NCI-H2029 (cell line): ENCODE data around the gene WDR46.

Experiments used
- DNase-seq: peaks from one replicate; lab custom pipeline; 2025; lab: John Stamatoyannopoulos, UW

Gene WDR46

DNA sequence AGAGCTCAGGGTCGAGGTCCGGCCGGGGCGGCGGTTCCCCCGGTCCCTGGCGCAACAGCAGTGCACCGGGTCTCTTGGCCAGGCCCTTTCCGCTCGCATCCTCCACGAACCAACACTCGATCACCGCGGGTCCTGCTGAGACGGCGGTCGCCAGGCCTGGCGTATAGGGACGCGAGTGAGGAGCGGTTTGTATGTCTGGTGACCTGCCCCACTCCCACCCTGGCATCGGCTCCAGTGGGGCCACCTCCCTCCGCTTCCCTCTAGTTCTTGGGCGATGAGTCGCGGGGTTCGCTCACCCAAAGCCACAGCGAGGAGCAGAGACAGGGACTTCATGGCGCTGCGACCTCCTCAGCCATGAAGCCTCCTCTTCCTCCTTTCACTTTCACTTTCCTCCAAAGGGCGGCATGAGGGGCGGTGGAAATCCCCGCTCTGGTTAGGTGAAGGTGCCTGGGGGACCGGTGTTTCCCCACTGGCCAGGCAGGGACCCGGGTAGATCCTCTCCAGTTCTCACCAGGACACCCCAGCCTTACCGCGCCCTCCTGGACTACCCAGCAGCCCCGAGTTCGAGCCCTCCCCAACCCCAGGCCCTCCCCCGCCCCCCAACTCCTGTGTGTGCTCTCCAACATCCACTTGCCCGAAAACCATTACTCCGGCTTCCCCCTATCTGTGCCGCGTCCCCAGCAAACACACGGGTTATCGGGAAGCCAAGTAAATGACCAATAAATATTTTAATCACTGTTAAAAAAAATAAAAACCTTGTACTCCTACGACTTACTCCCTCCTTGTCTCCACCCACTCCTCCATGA, 24.9 kb upstream of the WDR46 start, which contains the start of gene TAPBP:
Gene TAPBP (minus strand): TSS at position 370 of the 806 bp plus-strand sequence. CDS start 37 bp downstream, at position 333.
- peak; percentile 26 for DNase-seq

- DNase-seq: no peak
Observed at GRCh38 chr6:33313105-33313708, 24.2 kb upstream of the WDR46 start.

DNA sequence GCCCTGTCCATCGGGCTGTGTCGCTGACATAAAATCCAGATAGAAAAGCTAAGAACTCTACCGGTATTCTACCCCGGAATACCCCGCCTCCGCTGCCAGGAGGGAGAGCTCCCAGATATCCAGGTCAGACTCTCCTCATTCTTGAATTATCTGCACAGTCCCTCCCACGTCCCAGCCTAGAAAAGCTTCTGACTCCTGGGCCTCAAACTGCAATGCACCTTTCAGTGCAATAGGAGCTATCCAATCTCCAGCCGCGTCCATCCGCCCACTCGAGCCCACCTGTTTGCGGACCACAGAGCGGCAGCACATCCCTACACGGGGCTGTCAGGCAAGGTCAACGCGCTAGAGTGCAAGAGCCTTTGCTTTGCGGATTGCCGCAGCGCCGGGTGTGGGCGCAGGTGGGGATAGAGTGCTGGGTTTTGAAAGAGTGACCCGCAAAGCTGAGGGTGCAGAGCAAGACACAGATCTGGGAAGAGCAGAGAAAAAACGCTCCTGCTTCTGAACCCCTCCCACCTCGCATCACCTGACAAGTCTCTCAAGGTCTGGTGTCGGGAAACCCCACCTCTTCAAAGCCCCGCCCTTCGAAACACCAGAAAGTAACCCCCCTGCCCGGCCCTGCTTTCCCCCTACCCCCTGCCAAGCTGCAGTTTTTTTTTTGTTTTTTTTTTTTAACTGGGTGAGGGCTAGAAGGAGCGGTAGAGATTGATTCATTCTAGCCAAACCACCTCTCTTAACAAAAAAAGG, 23.5 kb upstream of the WDR46 start:
- DNase-seq: peak; percentile 78

- no peak for DNase-seq
Observed at GRCh38 chr6:33306356-33306755, 17.3 kb upstream of the WDR46 start.

- no peak for DNase-seq
Observed at GRCh38 chr6:33305052-33305451, 16.0 kb upstream of the WDR46 start.

- DNase-seq: no peak
Observed at GRCh38 chr6:33304216-33304615, 15.2 kb upstream of the WDR46 start.

GRCh38 chr6:33301877-33302276, 12.8 kb upstream of the WDR46 start:
- no peak for DNase-seq

GRCh38 chr6:33299237-33299944, 10.4 kb upstream of the WDR46 start:
- DNase-seq: peak; percentile 92

DNA sequence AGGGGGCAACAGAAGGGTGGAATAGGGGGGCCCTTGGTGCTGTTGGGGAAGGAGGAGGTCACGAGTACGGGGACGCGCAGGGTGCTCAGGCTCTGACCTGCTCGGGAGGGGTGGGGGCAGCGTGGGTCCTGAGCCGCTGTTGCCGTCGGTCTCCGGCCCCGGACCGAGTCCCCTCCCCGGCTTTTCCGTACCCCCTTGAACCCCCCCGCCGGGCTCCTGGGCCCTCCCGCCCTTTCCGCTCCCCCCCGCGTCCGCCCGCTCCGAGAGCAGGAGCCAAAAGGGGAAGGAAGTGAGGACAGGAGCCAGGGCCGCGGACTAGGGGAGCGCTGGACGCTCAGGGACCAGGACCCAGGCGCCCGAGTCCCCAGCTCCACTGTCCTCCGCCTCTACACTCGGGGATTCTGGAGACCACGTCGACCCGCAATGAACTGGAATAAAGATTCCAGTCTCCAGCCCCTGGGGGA, 9.8 kb upstream of the WDR46 start, which contains the start of gene RGL2:
Gene RGL2 (minus strand): TSS at position 170 of the 464 bp plus-strand sequence. CDS start 332 bp downstream, outside the sequence.
- peak; percentile 60 for DNase-seq

GRCh38 chr6:33297956-33298772, 9.1 kb upstream of the WDR46 start:
- peak; percentile 19 for DNase-seq

GRCh38 chr6:33297406-33297955, 8.4 kb upstream of the WDR46 start:
- DNase-seq: no peak

GRCh38 chr6:33296797-33297405, 7.9 kb upstream of the WDR46 start:
- DNase-seq: no peak

DNA sequence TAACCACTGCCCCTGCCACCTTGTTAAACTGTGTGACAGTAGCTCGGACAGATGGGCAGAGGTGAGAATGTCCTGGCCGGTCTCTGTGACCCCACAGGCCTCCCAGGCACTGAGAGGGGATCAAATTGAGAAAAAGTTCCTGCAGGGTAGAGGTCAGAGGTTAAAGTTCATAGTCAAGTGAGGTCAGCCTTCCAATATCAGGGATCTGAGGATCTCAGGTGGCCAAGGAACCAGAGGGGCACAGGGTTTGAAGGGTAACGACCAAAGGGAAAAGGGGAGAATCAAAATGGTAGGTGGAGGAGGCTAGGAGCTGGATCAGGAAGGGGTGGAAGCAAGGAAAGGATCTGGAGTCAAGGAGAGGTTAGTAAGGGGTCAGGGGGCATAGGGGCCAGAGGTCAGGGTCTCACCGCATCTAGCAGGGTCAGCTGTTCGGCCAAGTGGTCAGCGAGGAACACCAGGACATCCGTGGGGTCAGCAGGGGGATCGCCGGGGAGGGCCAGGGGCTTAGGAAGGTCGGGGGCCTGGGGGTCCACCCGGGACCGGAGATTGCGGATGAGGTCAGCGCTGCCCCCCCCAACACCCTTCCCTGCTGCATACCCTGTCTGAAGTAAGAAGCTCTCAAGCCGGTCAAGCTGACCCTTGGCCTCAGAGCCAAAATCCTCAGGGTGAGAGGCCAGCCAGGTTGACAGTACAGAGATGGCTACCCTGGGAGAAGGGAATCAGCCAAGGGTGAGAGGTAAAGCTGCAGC, 6.8 kb upstream of the WDR46 start:
- no peak for DNase-seq

DNA sequence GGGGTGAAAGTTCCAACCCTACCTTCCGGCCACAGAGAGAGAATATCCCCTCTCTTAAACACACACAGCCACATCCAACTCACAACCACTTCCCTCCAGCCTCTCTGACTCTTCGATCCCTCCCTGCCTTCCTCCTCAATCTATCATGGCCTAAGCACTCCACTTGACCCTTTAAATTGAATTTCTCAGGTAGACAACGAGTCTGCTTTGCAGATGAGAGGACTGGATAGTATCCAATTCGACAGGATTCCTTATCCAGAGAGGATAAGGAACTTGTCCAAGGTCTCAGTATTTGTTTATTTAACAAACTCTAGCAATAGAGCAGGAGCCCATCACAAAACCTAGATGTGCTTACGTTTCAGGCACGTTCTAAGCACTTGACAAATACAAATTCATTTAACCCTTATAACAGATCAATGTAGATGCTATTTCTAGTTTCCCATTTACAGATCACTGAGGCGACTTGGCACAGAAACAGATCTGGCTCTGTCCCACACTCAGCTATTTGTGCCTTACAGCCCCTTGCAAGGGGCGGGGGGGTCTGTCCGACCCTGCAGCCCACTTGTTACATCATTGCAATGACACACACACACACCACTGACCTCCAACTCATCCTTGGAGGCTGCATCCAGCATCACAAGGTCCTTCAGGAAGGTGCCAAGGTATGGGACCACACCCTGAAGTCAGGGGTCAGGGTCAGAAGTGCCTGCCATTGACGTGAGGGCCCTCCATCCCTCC, 5.2 kb upstream of the WDR46 start:
- no peak for DNase-seq

DNA sequence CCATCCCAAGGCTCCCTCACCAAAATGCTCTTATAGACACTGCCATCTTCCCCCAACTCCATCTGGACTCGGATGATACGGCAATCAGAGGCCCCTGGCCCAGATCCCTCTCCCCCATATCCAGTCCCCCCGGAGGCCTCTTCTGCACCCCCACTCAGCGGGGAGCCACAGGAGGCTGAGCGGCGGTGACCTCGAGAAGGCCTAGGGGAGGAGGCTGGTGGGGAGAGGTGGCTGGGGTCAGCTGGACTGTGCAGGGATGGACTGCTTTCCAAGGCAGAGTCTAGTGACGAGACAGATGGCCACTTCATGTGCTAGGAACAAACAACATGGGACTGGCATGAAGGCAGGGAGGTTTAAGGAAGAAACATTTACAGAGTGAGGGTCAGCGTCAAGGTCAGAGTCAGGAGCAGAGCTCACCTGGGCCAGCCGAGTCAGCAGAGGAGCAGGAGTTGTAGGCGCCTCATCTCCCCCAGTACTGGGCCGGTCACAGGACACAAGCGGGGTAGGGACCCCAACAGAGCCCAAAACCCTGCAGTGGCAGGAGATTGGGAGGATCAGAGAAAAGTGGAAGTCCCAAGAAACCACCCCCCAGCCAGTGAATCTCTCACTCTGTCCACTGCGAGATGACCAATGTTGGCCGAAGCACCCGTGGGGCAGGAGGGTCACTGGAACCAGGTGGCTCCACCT, 4.1 kb upstream of the WDR46 start:
- no peak for DNase-seq

DNA sequence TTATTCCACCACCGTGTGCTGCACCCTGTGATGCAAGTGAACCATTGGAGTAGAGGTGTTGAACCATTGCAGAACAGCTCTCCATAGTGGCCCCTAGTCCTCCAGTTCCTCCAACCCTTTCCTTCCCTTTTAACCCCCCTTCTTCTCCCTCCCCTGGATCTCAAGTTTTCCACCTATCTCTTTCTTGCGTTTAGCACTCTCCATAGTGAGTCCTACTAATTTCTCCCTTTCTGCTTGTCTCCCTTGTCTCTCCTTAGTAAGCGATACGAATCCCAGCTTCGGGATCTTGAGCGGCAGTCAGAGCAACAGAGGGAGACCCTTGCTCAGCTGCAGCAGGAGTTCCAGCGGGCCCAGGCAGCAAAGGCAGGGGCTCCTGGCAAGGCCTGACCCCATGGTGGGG, 1.4 kb upstream of the WDR46 start:
- no peak for DNase-seq

GRCh38 chr6:33289784-33290315, 811 bp upstream of the WDR46 start:
- DNase-seq: no peak
